WTC11 (cell line): Measurements from ENCODE around the gene COL25A1. TPM values are rescaled to one million over a fixed set of nuclear protein-coding genes. Genes with fewer than 3 reads are reported as not detected.

Source experiments
- ATAC-seq: fragments of 200-7000 bp; cut with Tn5 transposase; 2 replicates; pipeline ENCODE4 v1.10.0; 2021; ENCODE audit warnings: mild to moderate bottlenecking, moderate library complexity
- CTCF ChIA-PET: fragments of 300-600 bp; sonication (Branson Sonifier 250); formaldehyde crosslinking; loops from one replicate; lab custom pipeline; 2021; ENCODE audit warnings: antibody characterized with exemption; lab: Charles Lee
- POLR2A ChIA-PET: fragments of 350-600 bp; sonication (Branson Sonifier 250); formaldehyde crosslinking; loops from one replicate; lab custom pipeline; 2021; ENCODE audit warnings: antibody characterized with exemption; lab: Charles Lee
- DNase-seq: peaks from one replicate; pipeline ENCODE4 v3.0.0; 2021; ENCODE audit warnings: low spot score
- H3K27ac Mint-ChIP-seq: 2 replicates; pipeline ENCODE4 v1.8.0; 2021; ENCODE audit warnings: mixed read lengths
- H3K27me3 Mint-ChIP-seq: 2 replicates; pipeline ENCODE4 v1.8.0; 2021; ENCODE audit warnings: low read depth, mild to moderate bottlenecking, moderate library complexity, mixed read lengths
- H3K36me3 Mint-ChIP-seq: 2 replicates; pipeline ENCODE4 v1.8.0; 2021; ENCODE audit warnings: mixed read lengths
- H3K4me1 Mint-ChIP-seq: 2 replicates; pipeline ENCODE4 v1.8.0; 2022; ENCODE audit warnings: mixed read lengths
- H3K4me3 Mint-ChIP-seq: 2 replicates; pipeline ENCODE4 v1.8.0; 2021; ENCODE audit warnings: mild to moderate bottlenecking, moderate library complexity, mixed read lengths
- H3K9me3 Mint-ChIP-seq: 2 replicates; pipeline ENCODE4 v1.8.0; 2021; ENCODE audit warnings: mixed read lengths
- CBFB ChIP-seq: sonication (generic); formaldehyde crosslinking; IDR thresholded peaks from 2 replicates; pipeline ENCODE4 v1.8.1; 2022; ENCODE audit warnings: mild to moderate bottlenecking, low read depth, missing genetic modification reagents
- ETV6 ChIP-seq: sonication (generic); formaldehyde crosslinking; IDR thresholded peaks from 2 replicates; pipeline ENCODE4 v1.8.1; 2022; ENCODE audit warnings: mild to moderate bottlenecking, missing genetic modification reagents
- FOXK1 ChIP-seq: sonication (generic); formaldehyde crosslinking; IDR thresholded peaks from 2 replicates; pipeline ENCODE4 v1.8.0; 2022; ENCODE audit warnings: mild to moderate bottlenecking, moderate library complexity, missing genetic modification reagents
- JUN ChIP-seq: sonication (generic); formaldehyde crosslinking; IDR thresholded peaks from 2 replicates; pipeline ENCODE4 v1.8.0; 2023; ENCODE audit warnings: mild to moderate bottlenecking, missing genetic modification reagents
- NFYB ChIP-seq: sonication (generic); formaldehyde crosslinking; conservative IDR thresholded peaks from 2 replicates; pipeline ENCODE4 v1.8.0; 2022; ENCODE audit warnings: low read depth, missing genetic modification reagents
- NR1H2 ChIP-seq: sonication (generic); formaldehyde crosslinking; IDR thresholded peaks from 2 replicates; pipeline ENCODE4 v1.9.0; 2021; ENCODE audit warnings: mild to moderate bottlenecking, moderate library complexity, missing genetic modification reagents
- NR2C2 ChIP-seq: sonication (generic); formaldehyde crosslinking; IDR thresholded peaks from 2 replicates; pipeline ENCODE4 v1.8.0; 2022; ENCODE audit warnings: mild to moderate bottlenecking, missing genetic modification reagents
- PRRX2 ChIP-seq: fragments of 250-450 bp; sonication (Bioruptor Pico); IDR thresholded peaks from 2 replicates; pipeline ENCODE4 v1.8.0; 2021; ENCODE audit warnings: mild to moderate bottlenecking
- SMAD4 ChIP-seq: sonication (generic); formaldehyde crosslinking; IDR thresholded peaks from 2 replicates; pipeline ENCODE4 v1.8.0; 2022; ENCODE audit warnings: mild to moderate bottlenecking, missing genetic modification reagents
- SP1 ChIP-seq: sonication (generic); formaldehyde crosslinking; conservative IDR thresholded peaks from 2 replicates; pipeline ENCODE4 v1.8.1; 2022; ENCODE audit warnings: missing genetic modification reagents
- ZNF317 ChIP-seq: sonication (generic); formaldehyde crosslinking; IDR thresholded peaks from 2 replicates; pipeline ENCODE4 v1.8.1; 2023; ENCODE audit warnings: low read depth, mild to moderate bottlenecking, moderate library complexity, missing genetic modification reagents, borderline replicate concordance
- total RNA-seq: library from RNA; stranded (reverse); gene quantifications from 3 replicates; pipeline ENCODE4 v1.2.3, GENCODE V29; 2021
- TF ChIP-seq, protein P1 (sequence below): sonication (generic); formaldehyde crosslinking; IDR thresholded peaks from 2 replicates; pipeline ENCODE4 v1.8.0; 2022; ENCODE audit warnings: mild to moderate bottlenecking, missing genetic modification reagents
- TF ChIP-seq, protein P2 (sequence below): fragments of 250-450 bp; sonication (Bioruptor Pico); IDR thresholded peaks from 2 replicates; pipeline ENCODE4 v1.8.0; 2021; ENCODE audit warnings: mild to moderate bottlenecking
- TF ChIP-seq, protein P3 (sequence below): fragments of 250-450 bp; sonication (Bioruptor Pico); IDR thresholded peaks from 2 replicates; pipeline ENCODE4 v1.9.0; 2021; ENCODE audit warnings: moderate library complexity, mild to moderate bottlenecking, inconsistent platforms, borderline replicate concordance
- TF ChIP-seq, protein P4 (sequence below): sonication (generic); formaldehyde crosslinking; IDR thresholded peaks from 2 replicates; pipeline ENCODE4 v1.8.1; 2022; ENCODE audit warnings: mild to moderate bottlenecking, moderate library complexity, missing genetic modification reagents
- TF ChIP-seq, protein P5 (sequence below): sonication (generic); formaldehyde crosslinking; conservative IDR thresholded peaks from 2 replicates; pipeline ENCODE4 v1.8.1; 2023; ENCODE audit warnings: mild to moderate bottlenecking, low read depth, missing genetic modification reagents, moderate library complexity
- TF ChIP-seq, protein P6 (sequence below): sonication (generic); formaldehyde crosslinking; IDR thresholded peaks from 2 replicates; pipeline ENCODE4 v1.8.0; 2022; ENCODE audit warnings: mild to moderate bottlenecking, missing genetic modification reagents
- TF ChIP-seq, protein P7 (sequence below): fragments of 250-450 bp; sonication (Bioruptor Pico); IDR thresholded peaks from 2 replicates; pipeline ENCODE4 v1.9.0; 2021; ENCODE audit warnings: mild to moderate bottlenecking, borderline replicate concordance
- TF ChIP-seq, protein P8 (sequence below): sonication (generic); formaldehyde crosslinking; IDR thresholded peaks from 2 replicates; pipeline ENCODE4 v1.8.1; 2023; ENCODE audit warnings: mild to moderate bottlenecking, missing genetic modification reagents, moderate library complexity
- TF ChIP-seq, protein P9 (sequence below): fragments of 250-450 bp; sonication (Bioruptor Pico); IDR thresholded peaks from 2 replicates; pipeline ENCODE4 v1.9.0; 2021; ENCODE audit warnings: mild to moderate bottlenecking

The COL25A1 gene
- total RNA-seq, 1 experiment from 2014 or later = 6.6 TPM

DNA sequence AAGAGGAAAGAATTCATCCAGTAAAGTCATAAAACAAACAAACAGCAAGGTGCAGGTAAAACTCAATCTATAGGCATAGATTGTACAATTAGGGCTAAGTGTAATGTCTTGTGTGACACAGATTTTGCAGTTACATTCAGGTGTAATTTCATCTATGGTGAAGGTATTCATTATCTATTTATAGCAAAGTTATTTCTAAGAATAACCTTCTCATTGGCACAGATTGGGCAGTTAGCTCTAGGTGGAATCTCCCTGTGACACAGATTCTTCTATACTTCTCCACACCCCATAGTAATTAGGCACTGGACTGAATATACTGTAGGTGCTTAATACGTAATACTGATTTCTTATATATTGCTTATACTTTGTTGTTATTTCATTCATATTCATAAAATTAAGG lies 66.8 kb downstream of the COL25A1 start (continued):
- TF ChIP-seq PRRX2 = no peak
- TF ChIP-seq NFYB (CRISPR knock-in tag) = no peak
- TF ChIP-seq, protein P1, sequence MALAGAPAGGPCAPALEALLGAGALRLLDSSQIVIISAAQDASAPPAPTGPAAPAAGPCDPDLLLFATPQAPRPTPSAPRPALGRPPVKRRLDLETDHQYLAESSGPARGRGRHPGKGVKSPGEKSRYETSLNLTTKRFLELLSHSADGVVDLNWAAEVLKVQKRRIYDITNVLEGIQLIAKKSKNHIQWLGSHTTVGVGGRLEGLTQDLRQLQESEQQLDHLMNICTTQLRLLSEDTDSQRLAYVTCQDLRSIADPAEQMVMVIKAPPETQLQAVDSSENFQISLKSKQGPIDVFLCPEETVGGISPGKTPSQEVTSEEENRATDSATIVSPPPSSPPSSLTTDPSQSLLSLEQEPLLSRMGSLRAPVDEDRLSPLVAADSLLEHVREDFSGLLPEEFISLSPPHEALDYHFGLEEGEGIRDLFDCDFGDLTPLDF = no peak
- no peak for TF ChIP-seq SP1 (CRISPR knock-in tag)
- no peak for TF ChIP-seq SMAD4 (CRISPR knock-in tag)

DNA sequence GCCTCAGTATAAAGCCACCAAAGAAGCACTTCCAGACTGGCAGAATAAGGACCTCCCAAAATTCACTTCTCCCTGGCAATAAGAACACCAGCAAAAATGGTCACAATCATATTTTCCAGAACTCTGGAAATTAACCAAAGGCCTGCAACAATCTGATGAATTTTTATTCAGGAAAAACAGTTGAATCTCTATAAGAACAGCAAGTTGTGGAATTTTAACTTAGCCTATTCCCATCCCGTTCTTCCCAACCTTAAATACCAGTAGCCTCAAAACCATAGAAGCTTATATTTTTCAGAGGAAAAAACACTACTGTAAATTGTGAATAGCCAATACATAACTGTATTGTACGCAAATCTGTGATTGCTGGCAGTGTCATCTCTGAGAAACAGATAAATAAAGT lies 67.9 kb downstream of the COL25A1 start:
- peaks cover 2% of the 10 kb centered on the region; the same call in 1 of the 2 replicates for H3K36me3 Mint-ChIP-seq
- no peak for DNase-seq
- ChIA-PET CTCF (no interaction called here), POLR2A (no interaction called here)
- H3K9me3 Mint-ChIP-seq = peaks cover 7% of the 10 kb centered on the region
- no peak overlapping the region for H3K27ac Mint-ChIP-seq
- H3K27me3 Mint-ChIP-seq = no peaks in the 10 kb centered on the region
- ATAC-seq = no peak
- no peaks in the 10 kb centered on the region for H3K4me1 Mint-ChIP-seq
- H3K4me3 Mint-ChIP-seq = no peak overlapping the region
- TF ChIP-seq, protein P2, sequence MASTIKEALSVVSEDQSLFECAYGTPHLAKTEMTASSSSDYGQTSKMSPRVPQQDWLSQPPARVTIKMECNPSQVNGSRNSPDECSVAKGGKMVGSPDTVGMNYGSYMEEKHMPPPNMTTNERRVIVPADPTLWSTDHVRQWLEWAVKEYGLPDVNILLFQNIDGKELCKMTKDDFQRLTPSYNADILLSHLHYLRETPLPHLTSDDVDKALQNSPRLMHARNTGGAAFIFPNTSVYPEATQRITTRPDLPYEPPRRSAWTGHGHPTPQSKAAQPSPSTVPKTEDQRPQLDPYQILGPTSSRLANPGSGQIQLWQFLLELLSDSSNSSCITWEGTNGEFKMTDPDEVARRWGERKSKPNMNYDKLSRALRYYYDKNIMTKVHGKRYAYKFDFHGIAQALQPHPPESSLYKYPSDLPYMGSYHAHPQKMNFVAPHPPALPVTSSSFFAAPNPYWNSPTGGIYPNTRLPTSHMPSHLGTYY (CRISPR knock-in tag) = no peak
- no peak for TF ChIP-seq NR2C2
- TF ChIP-seq JUN (CRISPR knock-in tag) = no peak
- TF ChIP-seq, protein P3, sequence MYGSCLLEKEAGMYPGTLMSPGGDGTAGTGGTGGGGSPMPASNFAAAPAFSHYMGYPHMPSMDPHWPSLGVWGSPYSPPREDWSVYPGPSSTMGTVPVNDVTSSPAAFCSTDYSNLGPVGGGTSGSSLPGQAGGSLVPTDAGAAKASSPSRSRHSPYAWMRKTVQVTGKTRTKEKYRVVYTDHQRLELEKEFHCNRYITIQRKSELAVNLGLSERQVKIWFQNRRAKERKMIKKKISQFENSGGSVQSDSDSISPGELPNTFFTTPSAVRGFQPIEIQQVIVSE = no peak
- TF ChIP-seq, protein P4, sequence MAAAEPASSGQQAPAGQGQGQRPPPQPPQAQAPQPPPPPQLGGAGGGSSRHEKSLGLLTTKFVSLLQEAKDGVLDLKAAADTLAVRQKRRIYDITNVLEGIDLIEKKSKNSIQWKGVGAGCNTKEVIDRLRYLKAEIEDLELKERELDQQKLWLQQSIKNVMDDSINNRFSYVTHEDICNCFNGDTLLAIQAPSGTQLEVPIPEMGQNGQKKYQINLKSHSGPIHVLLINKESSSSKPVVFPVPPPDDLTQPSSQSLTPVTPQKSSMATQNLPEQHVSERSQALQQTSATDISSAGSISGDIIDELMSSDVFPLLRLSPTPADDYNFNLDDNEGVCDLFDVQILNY = no peak
- TF ChIP-seq NR1H2 (CRISPR knock-in tag) = no peak
- no peak for TF ChIP-seq FOXK1 (CRISPR knock-in tag)
- TF ChIP-seq ETV6 (CRISPR knock-in tag) = no peak
- TF ChIP-seq, protein P5, sequence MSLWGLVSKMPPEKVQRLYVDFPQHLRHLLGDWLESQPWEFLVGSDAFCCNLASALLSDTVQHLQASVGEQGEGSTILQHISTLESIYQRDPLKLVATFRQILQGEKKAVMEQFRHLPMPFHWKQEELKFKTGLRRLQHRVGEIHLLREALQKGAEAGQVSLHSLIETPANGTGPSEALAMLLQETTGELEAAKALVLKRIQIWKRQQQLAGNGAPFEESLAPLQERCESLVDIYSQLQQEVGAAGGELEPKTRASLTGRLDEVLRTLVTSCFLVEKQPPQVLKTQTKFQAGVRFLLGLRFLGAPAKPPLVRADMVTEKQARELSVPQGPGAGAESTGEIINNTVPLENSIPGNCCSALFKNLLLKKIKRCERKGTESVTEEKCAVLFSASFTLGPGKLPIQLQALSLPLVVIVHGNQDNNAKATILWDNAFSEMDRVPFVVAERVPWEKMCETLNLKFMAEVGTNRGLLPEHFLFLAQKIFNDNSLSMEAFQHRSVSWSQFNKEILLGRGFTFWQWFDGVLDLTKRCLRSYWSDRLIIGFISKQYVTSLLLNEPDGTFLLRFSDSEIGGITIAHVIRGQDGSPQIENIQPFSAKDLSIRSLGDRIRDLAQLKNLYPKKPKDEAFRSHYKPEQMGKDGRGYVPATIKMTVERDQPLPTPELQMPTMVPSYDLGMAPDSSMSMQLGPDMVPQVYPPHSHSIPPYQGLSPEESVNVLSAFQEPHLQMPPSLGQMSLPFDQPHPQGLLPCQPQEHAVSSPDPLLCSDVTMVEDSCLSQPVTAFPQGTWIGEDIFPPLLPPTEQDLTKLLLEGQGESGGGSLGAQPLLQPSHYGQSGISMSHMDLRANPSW (CRISPR knock-in tag) = no peak
- TF ChIP-seq, protein P6, sequence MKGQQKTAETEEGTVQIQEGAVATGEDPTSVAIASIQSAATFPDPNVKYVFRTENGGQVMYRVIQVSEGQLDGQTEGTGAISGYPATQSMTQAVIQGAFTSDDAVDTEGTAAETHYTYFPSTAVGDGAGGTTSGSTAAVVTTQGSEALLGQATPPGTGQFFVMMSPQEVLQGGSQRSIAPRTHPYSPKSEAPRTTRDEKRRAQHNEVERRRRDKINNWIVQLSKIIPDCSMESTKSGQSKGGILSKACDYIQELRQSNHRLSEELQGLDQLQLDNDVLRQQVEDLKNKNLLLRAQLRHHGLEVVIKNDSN (CRISPR knock-in tag) = no peak
- TF ChIP-seq, protein P7, sequence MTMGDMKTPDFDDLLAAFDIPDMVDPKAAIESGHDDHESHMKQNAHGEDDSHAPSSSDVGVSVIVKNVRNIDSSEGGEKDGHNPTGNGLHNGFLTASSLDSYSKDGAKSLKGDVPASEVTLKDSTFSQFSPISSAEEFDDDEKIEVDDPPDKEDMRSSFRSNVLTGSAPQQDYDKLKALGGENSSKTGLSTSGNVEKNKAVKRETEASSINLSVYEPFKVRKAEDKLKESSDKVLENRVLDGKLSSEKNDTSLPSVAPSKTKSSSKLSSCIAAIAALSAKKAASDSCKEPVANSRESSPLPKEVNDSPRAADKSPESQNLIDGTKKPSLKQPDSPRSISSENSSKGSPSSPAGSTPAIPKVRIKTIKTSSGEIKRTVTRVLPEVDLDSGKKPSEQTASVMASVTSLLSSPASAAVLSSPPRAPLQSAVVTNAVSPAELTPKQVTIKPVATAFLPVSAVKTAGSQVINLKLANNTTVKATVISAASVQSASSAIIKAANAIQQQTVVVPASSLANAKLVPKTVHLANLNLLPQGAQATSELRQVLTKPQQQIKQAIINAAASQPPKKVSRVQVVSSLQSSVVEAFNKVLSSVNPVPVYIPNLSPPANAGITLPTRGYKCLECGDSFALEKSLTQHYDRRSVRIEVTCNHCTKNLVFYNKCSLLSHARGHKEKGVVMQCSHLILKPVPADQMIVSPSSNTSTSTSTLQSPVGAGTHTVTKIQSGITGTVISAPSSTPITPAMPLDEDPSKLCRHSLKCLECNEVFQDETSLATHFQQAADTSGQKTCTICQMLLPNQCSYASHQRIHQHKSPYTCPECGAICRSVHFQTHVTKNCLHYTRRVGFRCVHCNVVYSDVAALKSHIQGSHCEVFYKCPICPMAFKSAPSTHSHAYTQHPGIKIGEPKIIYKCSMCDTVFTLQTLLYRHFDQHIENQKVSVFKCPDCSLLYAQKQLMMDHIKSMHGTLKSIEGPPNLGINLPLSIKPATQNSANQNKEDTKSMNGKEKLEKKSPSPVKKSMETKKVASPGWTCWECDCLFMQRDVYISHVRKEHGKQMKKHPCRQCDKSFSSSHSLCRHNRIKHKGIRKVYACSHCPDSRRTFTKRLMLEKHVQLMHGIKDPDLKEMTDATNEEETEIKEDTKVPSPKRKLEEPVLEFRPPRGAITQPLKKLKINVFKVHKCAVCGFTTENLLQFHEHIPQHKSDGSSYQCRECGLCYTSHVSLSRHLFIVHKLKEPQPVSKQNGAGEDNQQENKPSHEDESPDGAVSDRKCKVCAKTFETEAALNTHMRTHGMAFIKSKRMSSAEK = no peak
- TF ChIP-seq ZNF317 (CRISPR knock-in tag) = no peak
- TF ChIP-seq, protein P8, sequence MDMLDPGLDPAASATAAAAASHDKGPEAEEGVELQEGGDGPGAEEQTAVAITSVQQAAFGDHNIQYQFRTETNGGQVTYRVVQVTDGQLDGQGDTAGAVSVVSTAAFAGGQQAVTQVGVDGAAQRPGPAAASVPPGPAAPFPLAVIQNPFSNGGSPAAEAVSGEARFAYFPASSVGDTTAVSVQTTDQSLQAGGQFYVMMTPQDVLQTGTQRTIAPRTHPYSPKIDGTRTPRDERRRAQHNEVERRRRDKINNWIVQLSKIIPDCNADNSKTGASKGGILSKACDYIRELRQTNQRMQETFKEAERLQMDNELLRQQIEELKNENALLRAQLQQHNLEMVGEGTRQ (CRISPR knock-in tag) = no peak
- TF ChIP-seq, protein P9, sequence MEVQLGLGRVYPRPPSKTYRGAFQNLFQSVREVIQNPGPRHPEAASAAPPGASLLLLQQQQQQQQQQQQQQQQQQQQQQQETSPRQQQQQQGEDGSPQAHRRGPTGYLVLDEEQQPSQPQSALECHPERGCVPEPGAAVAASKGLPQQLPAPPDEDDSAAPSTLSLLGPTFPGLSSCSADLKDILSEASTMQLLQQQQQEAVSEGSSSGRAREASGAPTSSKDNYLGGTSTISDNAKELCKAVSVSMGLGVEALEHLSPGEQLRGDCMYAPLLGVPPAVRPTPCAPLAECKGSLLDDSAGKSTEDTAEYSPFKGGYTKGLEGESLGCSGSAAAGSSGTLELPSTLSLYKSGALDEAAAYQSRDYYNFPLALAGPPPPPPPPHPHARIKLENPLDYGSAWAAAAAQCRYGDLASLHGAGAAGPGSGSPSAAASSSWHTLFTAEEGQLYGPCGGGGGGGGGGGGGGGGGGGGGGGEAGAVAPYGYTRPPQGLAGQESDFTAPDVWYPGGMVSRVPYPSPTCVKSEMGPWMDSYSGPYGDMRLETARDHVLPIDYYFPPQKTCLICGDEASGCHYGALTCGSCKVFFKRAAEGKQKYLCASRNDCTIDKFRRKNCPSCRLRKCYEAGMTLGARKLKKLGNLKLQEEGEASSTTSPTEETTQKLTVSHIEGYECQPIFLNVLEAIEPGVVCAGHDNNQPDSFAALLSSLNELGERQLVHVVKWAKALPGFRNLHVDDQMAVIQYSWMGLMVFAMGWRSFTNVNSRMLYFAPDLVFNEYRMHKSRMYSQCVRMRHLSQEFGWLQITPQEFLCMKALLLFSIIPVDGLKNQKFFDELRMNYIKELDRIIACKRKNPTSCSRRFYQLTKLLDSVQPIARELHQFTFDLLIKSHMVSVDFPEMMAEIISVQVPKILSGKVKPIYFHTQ = no peak
- no peak for TF ChIP-seq CBFB (CRISPR knock-in tag)
